ENCODE results near the gene SLC15A3. TPM values are rescaled to one million over a fixed set of nuclear protein-coding genes. Genes with fewer than 3 reads are reported as not detected.

Gene SLC15A3
- total and polyA plus RNA-seq, 5 donors from 2014 or later: 0.43 to 1.0 TPM; not detected in 3

GRCh38 chr11:60938500-60938899 is 13.5 kb downstream of the SLC15A3 start:
- no peaks in the 10 kb centered on the region for H3K36me3 Mint-ChIP-seq
- no peaks in the 10 kb centered on the region for H3K4me1 ChIP-seq (ENCODE audit: control insufficient read depth, insufficient read depth, low read length, poor library complexity, severe bottlenecking)
- no peak for DNase-seq
- no peak overlapping the region for H3K27ac ChIP-seq (ENCODE audit: insufficient read depth, low read length, poor library complexity, severe bottlenecking)
- H3K27me3 ChIP-seq (ENCODE audit: control insufficient read depth, insufficient read depth, low read length): no peaks in the 10 kb centered on the region
- no peaks in the 10 kb centered on the region for H3K36me3 ChIP-seq (ENCODE audit: control insufficient read depth, insufficient read depth, low read length)
- peaks cover 0 to 2% (median 0%) of the 10 kb centered on the region in 4 donors for H3K4me1 Mint-ChIP-seq
- no peak overlapping the region for H3K27ac Mint-ChIP-seq
- peaks cover 0 to 3% (median 0%) of the 10 kb centered on the region in 7 donors for H3K9me3 Mint-ChIP-seq
- no peak for ATAC-seq (ENCODE audit: low read depth in 2 of 2)
- H3K27me3 Mint-ChIP-seq: no peaks in the 10 kb centered on the region
- H3K9me3 ChIP-seq (ENCODE audit: control insufficient read depth in 2 of 2, low read length in 2 of 2): no peaks in the 10 kb centered on the region
- H3K4me3 ChIP-seq (ENCODE audit: low read depth, low read length): no peak overlapping the region
- H3K4me3 Mint-ChIP-seq: no peak overlapping the region

GRCh38 chr11:60937811-60938210 is 14.2 kb downstream of the SLC15A3 start:
- H3K27ac Mint-ChIP-seq: peak overlapping the region in 1 of 3 donors; percentile 90
- no peak overlapping the region for H3K4me3 ChIP-seq (ENCODE audit: low read depth, low read length)

GRCh38 chr11:60937144-60937527 is 14.8 kb downstream of the SLC15A3 start:
- H3K27ac ChIP-seq (ENCODE audit: insufficient read depth, low read length, poor library complexity, severe bottlenecking): no peak overlapping the region
- H3K36me3 ChIP-seq (ENCODE audit: control insufficient read depth, insufficient read depth, low read length): no peaks in the 10 kb centered on the region
- H3K4me3 ChIP-seq (ENCODE audit: low read depth, low read length): no peak overlapping the region
- H3K9me3 Mint-ChIP-seq: peaks cover 0 to 2% (median 0%) of the 10 kb centered on the region in 7 donors
- no peak overlapping the region for H3K27ac Mint-ChIP-seq
- no peaks in the 10 kb centered on the region for H3K9me3 ChIP-seq (ENCODE audit: control insufficient read depth in 2 of 2, low read length in 2 of 2)
- H3K4me1 Mint-ChIP-seq: peaks cover 0 to 2% (median 0%) of the 10 kb centered on the region in 4 donors
- H3K36me3 Mint-ChIP-seq: no peaks in the 10 kb centered on the region
- no peaks in the 10 kb centered on the region for H3K27me3 ChIP-seq (ENCODE audit: control insufficient read depth, insufficient read depth, low read length)
- no peak overlapping the region for H3K4me3 Mint-ChIP-seq
- DNase-seq (no peak), ATAC-seq (ENCODE audit: low read depth in 2 of 2) (no peak)
- no peaks in the 10 kb centered on the region for H3K4me1 ChIP-seq (ENCODE audit: control insufficient read depth, insufficient read depth, low read length, poor library complexity, severe bottlenecking)
- H3K27me3 Mint-ChIP-seq: no peaks in the 10 kb centered on the region

More at GRCh38 chr11:60937811-60938210, 14.2 kb downstream of the SLC15A3 start:
- ATAC-seq (ENCODE audit: low read depth in 2 of 2) (no peak), DNase-seq (no peak)
- Mint-ChIP-seq H3K9me3 (peaks cover 0 to 3% (median 0%) of the 10 kb centered on the region in 7 donors), H3K4me3 (no peak overlapping the region), H3K4me1 (peaks cover 0 to 2% (median 0%) of the 10 kb centered on the region in 4 donors), H3K27me3 (no peaks in the 10 kb centered on the region), H3K36me3 (no peaks in the 10 kb centered on the region)
- H3K27ac ChIP-seq (ENCODE audit: insufficient read depth, low read length, poor library complexity, severe bottlenecking): no peak overlapping the region
- no peaks in the 10 kb centered on the region for H3K4me1 ChIP-seq (ENCODE audit: control insufficient read depth, insufficient read depth, low read length, poor library complexity, severe bottlenecking)
- H3K27me3 ChIP-seq (ENCODE audit: control insufficient read depth, insufficient read depth, low read length): no peaks in the 10 kb centered on the region
- H3K36me3 ChIP-seq (ENCODE audit: control insufficient read depth, insufficient read depth, low read length): no peaks in the 10 kb centered on the region
- H3K9me3 ChIP-seq (ENCODE audit: control insufficient read depth in 2 of 2, low read length in 2 of 2): no peaks in the 10 kb centered on the region

GRCh38 chr11:60936467-60937143 is 15.4 kb downstream of the SLC15A3 start:
- Histone ChIP-seq H3K4me3 (ENCODE audit: low read depth, low read length) (no peak overlapping the region), H3K4me1 (ENCODE audit: control insufficient read depth, insufficient read depth, low read length, poor library complexity, severe bottlenecking) (no peaks in the 10 kb centered on the region), H3K27me3 (ENCODE audit: control insufficient read depth, insufficient read depth, low read length) (no peaks in the 10 kb centered on the region), H3K27ac (ENCODE audit: insufficient read depth, low read length, poor library complexity, severe bottlenecking) (no peak overlapping the region), H3K36me3 (ENCODE audit: control insufficient read depth, insufficient read depth, low read length) (no peaks in the 10 kb centered on the region), H3K9me3 (ENCODE audit: control insufficient read depth in 2 of 2, low read length in 2 of 2) (no peaks in the 10 kb centered on the region)
- no peaks in the 10 kb centered on the region for H3K4me1 Mint-ChIP-seq
- no peak for DNase-seq
- no peak for ATAC-seq (ENCODE audit: low read depth in 2 of 2)
- H3K27ac Mint-ChIP-seq: no peak overlapping the region
- H3K4me3 Mint-ChIP-seq: no peak overlapping the region
- no peaks in the 10 kb centered on the region for H3K27me3 Mint-ChIP-seq
- no peaks in the 10 kb centered on the region for H3K36me3 Mint-ChIP-seq
- H3K9me3 Mint-ChIP-seq: peaks cover 0 to 2% (median 0%) of the 10 kb centered on the region in 7 donors

- no peak for ATAC-seq (ENCODE audit: low read depth in 2 of 2)
- H3K4me1 Mint-ChIP-seq: no peaks in the 10 kb centered on the region
- no peaks in the 10 kb centered on the region for H3K36me3 Mint-ChIP-seq
- no peak for DNase-seq
- Histone ChIP-seq H3K9me3 (ENCODE audit: control insufficient read depth in 2 of 2, low read length in 2 of 2) (no peaks in the 10 kb centered on the region), H3K4me3 (ENCODE audit: low read depth, low read length) (no peak overlapping the region), H3K27me3 (ENCODE audit: control insufficient read depth, insufficient read depth, low read length) (no peaks in the 10 kb centered on the region), H3K36me3 (ENCODE audit: control insufficient read depth, insufficient read depth, low read length) (no peaks in the 10 kb centered on the region), H3K4me1 (ENCODE audit: control insufficient read depth, insufficient read depth, low read length, poor library complexity, severe bottlenecking) (no peaks in the 10 kb centered on the region), H3K27ac (ENCODE audit: insufficient read depth, low read length, poor library complexity, severe bottlenecking) (no peak overlapping the region)
- H3K27me3 Mint-ChIP-seq: peaks cover 2% of the 10 kb centered on the region
- H3K27ac Mint-ChIP-seq: no peak overlapping the region
- H3K4me3 Mint-ChIP-seq: no peak overlapping the region
- H3K9me3 Mint-ChIP-seq: peaks cover 0 to 2% (median 0%) of the 10 kb centered on the region in 7 donors
Measured at GRCh38 chr11:60935676-60936442, 16.1 kb downstream of the SLC15A3 start.

GRCh38 chr11:60934790-60935605 is 17.0 kb downstream of the SLC15A3 start:
- no peak overlapping the region for H3K4me3 Mint-ChIP-seq
- DNase-seq: no peak
- Histone ChIP-seq H3K27me3 (ENCODE audit: control insufficient read depth, insufficient read depth, low read length) (no peaks in the 10 kb centered on the region), H3K4me3 (ENCODE audit: low read depth, low read length) (no peak overlapping the region), H3K9me3 (ENCODE audit: control insufficient read depth in 2 of 2, low read length in 2 of 2) (no peaks in the 10 kb centered on the region), H3K4me1 (ENCODE audit: control insufficient read depth, insufficient read depth, low read length, poor library complexity, severe bottlenecking) (no peaks in the 10 kb centered on the region), H3K36me3 (ENCODE audit: control insufficient read depth, insufficient read depth, low read length) (no peaks in the 10 kb centered on the region), H3K27ac (ENCODE audit: insufficient read depth, low read length, poor library complexity, severe bottlenecking) (no peak overlapping the region)
- H3K4me1 Mint-ChIP-seq: no peaks in the 10 kb centered on the region
- ATAC-seq (ENCODE audit: low read depth in 2 of 2): no peak
- peak overlapping the region in 1 of 3 donors; percentile 60 for H3K27ac Mint-ChIP-seq
- H3K36me3 Mint-ChIP-seq: no peaks in the 10 kb centered on the region
- peaks cover 4% of the 10 kb centered on the region for H3K27me3 Mint-ChIP-seq
- peaks cover 0 to 2% (median 0%) of the 10 kb centered on the region in 7 donors for H3K9me3 Mint-ChIP-seq

GRCh38 chr11:60934124-60934789 is 17.7 kb downstream of the SLC15A3 start:
- Mint-ChIP-seq H3K27ac (no peak overlapping the region), H3K36me3 (no peaks in the 10 kb centered on the region), H3K27me3 (peaks cover 4% of the 10 kb centered on the region), H3K4me3 (no peak overlapping the region), H3K4me1 (no peaks in the 10 kb centered on the region), H3K9me3 (peaks cover 0 to 2% (median 0%) of the 10 kb centered on the region in 7 donors)
- no peaks in the 10 kb centered on the region for H3K4me1 ChIP-seq (ENCODE audit: control insufficient read depth, insufficient read depth, low read length, poor library complexity, severe bottlenecking)
- ATAC-seq (ENCODE audit: low read depth in 2 of 2): no peak
- no peak overlapping the region for H3K4me3 ChIP-seq (ENCODE audit: low read depth, low read length)
- no peaks in the 10 kb centered on the region for H3K36me3 ChIP-seq (ENCODE audit: control insufficient read depth, insufficient read depth, low read length)
- no peak overlapping the region for H3K27ac ChIP-seq (ENCODE audit: insufficient read depth, low read length, poor library complexity, severe bottlenecking)
- no peaks in the 10 kb centered on the region for H3K9me3 ChIP-seq (ENCODE audit: control insufficient read depth in 2 of 2, low read length in 2 of 2)
- peaks cover 3% of the 10 kb centered on the region for H3K27me3 ChIP-seq (ENCODE audit: control insufficient read depth, insufficient read depth, low read length)
- DNase-seq: no peak
